ENCODE data around the gene LRMDA. TPM values are rescaled to one million over a fixed set of nuclear protein-coding genes. Genes with fewer than 3 reads are reported as not detected.

LRMDA gene
- total and polyA plus RNA-seq, 2 of the 4 experiments (the other 2 are of a cell fraction), result 0.07 TPM; not detected in 1

DNA sequence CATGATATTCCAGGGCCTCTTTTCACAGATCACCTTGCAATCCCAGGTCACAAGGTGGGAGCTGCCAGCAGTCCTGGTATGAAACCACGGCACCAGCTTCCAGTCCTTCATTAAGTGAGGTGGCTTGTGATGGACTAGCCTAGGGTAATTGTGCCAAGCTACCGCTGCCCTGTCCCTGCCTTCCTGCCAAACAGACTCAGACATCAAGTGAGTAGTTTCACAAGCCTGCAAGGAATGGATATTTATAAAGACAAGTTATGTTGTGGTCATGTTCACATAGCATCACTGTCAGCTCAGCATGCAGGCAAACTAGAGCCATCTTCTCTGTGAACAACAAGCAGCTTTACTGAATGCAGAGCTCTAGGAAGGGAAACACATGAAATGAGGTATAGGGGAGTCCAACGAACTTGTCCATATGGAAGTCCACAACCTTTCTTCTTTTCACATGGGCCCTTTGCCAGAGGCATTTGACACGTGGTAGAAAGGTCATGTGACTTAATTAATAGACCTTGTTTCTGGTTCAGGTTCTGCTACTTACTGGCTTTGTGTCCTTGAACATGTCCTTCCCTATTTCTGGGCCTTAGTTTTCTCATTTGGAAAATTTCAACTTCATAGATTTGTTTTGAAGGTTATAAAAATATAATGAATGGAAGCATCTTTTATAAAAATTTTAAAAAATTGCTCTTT, 1145.0 kb downstream of the LRMDA start (continued):
- no peak for TF ChIP-seq CTCF (conservative IDR thresholded peaks at IDR 0.05; ENCODE audit: low read depth, low read length)

GRCh38 chr10:76577455-76577854, 1146.0 kb downstream of the LRMDA start:
- peak overlapping the region; percentile 69 for H3K4ac ChIP-seq (ENCODE audit: low read depth, low read length)
- H3K9ac ChIP-seq (ENCODE audit: low read depth, low read length), result no peak overlapping the region
- H4K5ac ChIP-seq (ENCODE audit: low read depth, low read length), result peak overlapping the region; percentile 50; the same call in 1 of the 2 replicates
- no CpG with 5 or more reads among the region's 2 CpGs for WGBS, 2 experiments (ENCODE audit: extremely low coverage in 2 of 2, insufficient read length in 1 of 2)
- H3K56ac ChIP-seq (ENCODE audit: extremely low read depth, insufficient read depth, low read length), result no peak overlapping the region
- ChIA-PET POLR2A (ENCODE audit: unreplicated experiment) (no interaction called here), CTCF (no interaction called here)
- dilution Hi-C loops (cut with HindIII; ENCODE audit: low sequenced_read_pairs, unreplicated experiment) (no loop called here), in situ Hi-C loops (cut with MboI; ENCODE audit: low sequenced_read_pairs) (no loop called here), intact Hi-C loops (cut with micrococcal nuclease) (no loop called here)
- no peak overlapping the region for H2AFZ ChIP-seq (replicated peaks; ENCODE audit: low read length, poor library complexity)
- H3K9me1 ChIP-seq (ENCODE audit: insufficient read depth, low read length), result peaks cover 5% of the 10 kb centered on the region; the same call in 1 of the 2 replicates
- H3K23ac ChIP-seq (ENCODE audit: low read depth, low read length), result 0 out of 2 replicates have a peak overlapping the region, but pooled peaks have one; percentile 56
- H2BK15ac ChIP-seq (ENCODE audit: low read depth, low read length), result peak overlapping the region; percentile 90; the same call in 2 of the 3 replicates
- BruUV-seq (replicated peaks), result no TSS peak
- no peak for ATAC-seq (ENCODE audit: low read depth)
- peak overlapping the region; percentile 95 for H2AK5ac ChIP-seq (ENCODE audit: low read depth, low read length)
- no peak overlapping the region for H2AK9ac ChIP-seq (replicated peaks; ENCODE audit: low read depth, low read length, poor library complexity)
- peaks cover 14% of the 10 kb centered on the region for H3K4me1 ChIP-seq (ENCODE audit: control insufficient read depth, insufficient read depth, low read length)
- no peaks in the 10 kb centered on the region for H3K9me3 ChIP-seq (ENCODE audit: control insufficient read depth, insufficient read depth, low read length)
- peak overlapping the region; percentile 89 for H2BK120ac ChIP-seq (ENCODE audit: low read depth, low read length)
- peak overlapping the region; percentile 13 for H3K18ac ChIP-seq (ENCODE audit: low read depth, low read length)
- no peaks in the 10 kb centered on the region for H3K27me3 ChIP-seq (ENCODE audit: control insufficient read depth, insufficient read depth, low read length)
- peak overlapping the region; percentile 86 for H4K91ac ChIP-seq (ENCODE audit: insufficient read depth, low read depth, low read length)
- H2BK20ac ChIP-seq (ENCODE audit: low read depth, low read length), result peak overlapping the region; percentile 72
- no peak overlapping the region; the same call in 1 of the 2 replicates for H3K14ac ChIP-seq (replicated peaks; ENCODE audit: low read depth, low read length)
- 0 out of 4 replicates have a peak overlapping the region, but pooled peaks of 1 of the 2 experiments have one; percentile 30 for H4K8ac ChIP-seq (ENCODE audit: low read depth in 2 of 2, low read length in 2 of 2)
- no peaks in the 10 kb centered on the region for H3K79me1 ChIP-seq (ENCODE audit: low read depth in 1 of 2, low read length in 2 of 2)
- no peak overlapping the region for H3K4me2 ChIP-seq (ENCODE audit: low read depth, low read length)
- H3K4me3 ChIP-seq (ENCODE audit: insufficient read depth, low read depth, low read length), result no peak overlapping the region
- no peak for DNase-seq
- H2BK5ac ChIP-seq (ENCODE audit: low read depth, low read length, poor library complexity, severe bottlenecking), result peak overlapping the region; percentile 12
- no peaks in the 10 kb centered on the region for H4K20me1 ChIP-seq (ENCODE audit: insufficient read depth, low read length)
- H3K27ac ChIP-seq (ENCODE audit: insufficient read depth, low read length), result no peak overlapping the region
- H3K36me3 ChIP-seq (ENCODE audit: control insufficient read depth, insufficient read depth, low read length), result no peaks in the 10 kb centered on the region
- TF ChIP-seq RAD21 (IDR thresholded peaks at IDR 0.05; ENCODE audit: low read length) (no peak), FOS (IDR thresholded peaks at IDR 0.05; ENCODE audit: low read depth, low read length) (no peak), CTCF (conservative IDR thresholded peaks at IDR 0.05; ENCODE audit: low read depth, low read length) (no peak), POLR2A (IDR thresholded peaks at IDR 0.05; ENCODE audit: low read depth, low read length) (no peak), BHLHE40 (IDR thresholded peaks at IDR 0.05; ENCODE audit: low read depth, low read length) (no peak), MAFK (IDR thresholded peaks at IDR 0.05; ENCODE audit: low read depth, low read length) (no peak), SMC3 (IDR thresholded peaks at IDR 0.05; ENCODE audit: low read depth, low read length) (no peak), MAZ (IDR thresholded peaks at IDR 0.05; ENCODE audit: borderline replicate concordance, low read depth, low read length) (no peak), RCOR1 (IDR thresholded peaks at IDR 0.05; ENCODE audit: insufficient replicate concordance, low read length) (no peak), CEBPB (IDR thresholded peaks at IDR 0.05; ENCODE audit: low read depth, low read length) (no peak)
- TF ChIP-seq, protein P1, sequence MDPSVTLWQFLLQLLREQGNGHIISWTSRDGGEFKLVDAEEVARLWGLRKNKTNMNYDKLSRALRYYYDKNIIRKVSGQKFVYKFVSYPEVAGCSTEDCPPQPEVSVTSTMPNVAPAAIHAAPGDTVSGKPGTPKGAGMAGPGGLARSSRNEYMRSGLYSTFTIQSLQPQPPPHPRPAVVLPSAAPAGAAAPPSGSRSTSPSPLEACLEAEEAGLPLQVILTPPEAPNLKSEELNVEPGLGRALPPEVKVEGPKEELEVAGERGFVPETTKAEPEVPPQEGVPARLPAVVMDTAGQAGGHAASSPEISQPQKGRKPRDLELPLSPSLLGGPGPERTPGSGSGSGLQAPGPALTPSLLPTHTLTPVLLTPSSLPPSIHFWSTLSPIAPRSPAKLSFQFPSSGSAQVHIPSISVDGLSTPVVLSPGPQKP (IDR thresholded peaks at IDR 0.05; ENCODE audit: borderline replicate concordance, low read depth, low read length), result no peak

All from IMR-90 (cell line).